WI38 (cell line): Measurements from ENCODE around the gene CPLANE2.

Experiments used
- H3K4me3 ChIP-seq: 2 replicates; pipeline ENCODE4 v1.5.1; 2011; ENCODE audit warnings: low read depth, mild to moderate bottlenecking, control low read depth, low read length
- CTCF ChIP-seq: IDR thresholded peaks from 2 replicates; pipeline ENCODE4 v1.5.1; 2012; ENCODE audit warnings: low read depth, mild to moderate bottlenecking, control low read depth, low read length

CPLANE2 gene

GRCh38 chr1:16235944-16236510 is 956 bp downstream of the CPLANE2 start:
- no peak for TF ChIP-seq CTCF
- peak overlapping the region; percentile 68 for H3K4me3 ChIP-seq

GRCh38 chr1:16235347-16235746 is 1.6 kb downstream of the CPLANE2 start:
- no peak for TF ChIP-seq CTCF
- no peak overlapping the region for H3K4me3 ChIP-seq

- TF ChIP-seq CTCF = no peak
- H3K4me3 ChIP-seq = no peak overlapping the region
Observed at GRCh38 chr1:16233431-16233830, 3.6 kb downstream of the CPLANE2 start.

- no peak for TF ChIP-seq CTCF
- H3K4me3 ChIP-seq = no peak overlapping the region
Observed at GRCh38 chr1:16232316-16232710, 4.7 kb downstream of the CPLANE2 start.

GRCh38 chr1:16231331-16232315 is 5.4 kb downstream of the CPLANE2 start:
- TF ChIP-seq CTCF = no peak
- H3K4me3 ChIP-seq = no peak overlapping the region

GRCh38 chr1:16230744-16231143 is 6.2 kb downstream of the CPLANE2 start:
- no peak for TF ChIP-seq CTCF
- H3K4me3 ChIP-seq = no peak overlapping the region
